Measurements from ENCODE around the gene ABCB9.

DNA sequence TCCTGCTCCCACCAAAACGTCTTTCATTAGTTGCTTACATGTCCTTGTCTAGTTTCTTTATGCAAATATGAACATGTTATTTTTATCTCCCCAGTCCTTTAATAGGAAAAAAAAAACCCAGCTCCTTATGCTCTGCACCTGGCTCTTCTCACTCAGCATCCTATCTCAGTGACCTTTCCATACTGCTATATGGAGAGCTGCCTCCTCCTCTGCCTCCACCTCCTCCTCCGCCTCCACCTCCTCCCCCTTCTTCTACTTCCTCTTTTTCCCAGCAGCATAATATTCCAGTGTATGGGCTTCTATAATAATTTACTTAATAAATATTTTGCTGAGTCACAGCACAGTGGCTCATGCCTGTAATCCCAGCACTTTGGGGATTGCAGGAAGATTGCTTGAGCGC, 31.5 kb downstream of the ABCB9 start:
- TF ChIP-seq POLR2AphosphoS5 (IDR thresholded peaks at IDR 0.05; ENCODE audit: low read depth, low read length) (no peak), POLR2A (IDR thresholded peaks at IDR 0.05; ENCODE audit: low read depth, low read length) (no peak)

All from GM12891 (cell line).